HG03025 (cell line): ENCODE data around the gene AIF1.

Source experiments
- ATAC-seq: cut with Tn5 transposase; IDR thresholded peaks from one replicate; pipeline ENCODE4 v1.9.1; 2021; ENCODE audit warnings: mild to moderate bottlenecking, moderate library complexity; ENCODE audit not compliant: unreplicated experiment, low FRiP score

The AIF1 gene

DNA sequence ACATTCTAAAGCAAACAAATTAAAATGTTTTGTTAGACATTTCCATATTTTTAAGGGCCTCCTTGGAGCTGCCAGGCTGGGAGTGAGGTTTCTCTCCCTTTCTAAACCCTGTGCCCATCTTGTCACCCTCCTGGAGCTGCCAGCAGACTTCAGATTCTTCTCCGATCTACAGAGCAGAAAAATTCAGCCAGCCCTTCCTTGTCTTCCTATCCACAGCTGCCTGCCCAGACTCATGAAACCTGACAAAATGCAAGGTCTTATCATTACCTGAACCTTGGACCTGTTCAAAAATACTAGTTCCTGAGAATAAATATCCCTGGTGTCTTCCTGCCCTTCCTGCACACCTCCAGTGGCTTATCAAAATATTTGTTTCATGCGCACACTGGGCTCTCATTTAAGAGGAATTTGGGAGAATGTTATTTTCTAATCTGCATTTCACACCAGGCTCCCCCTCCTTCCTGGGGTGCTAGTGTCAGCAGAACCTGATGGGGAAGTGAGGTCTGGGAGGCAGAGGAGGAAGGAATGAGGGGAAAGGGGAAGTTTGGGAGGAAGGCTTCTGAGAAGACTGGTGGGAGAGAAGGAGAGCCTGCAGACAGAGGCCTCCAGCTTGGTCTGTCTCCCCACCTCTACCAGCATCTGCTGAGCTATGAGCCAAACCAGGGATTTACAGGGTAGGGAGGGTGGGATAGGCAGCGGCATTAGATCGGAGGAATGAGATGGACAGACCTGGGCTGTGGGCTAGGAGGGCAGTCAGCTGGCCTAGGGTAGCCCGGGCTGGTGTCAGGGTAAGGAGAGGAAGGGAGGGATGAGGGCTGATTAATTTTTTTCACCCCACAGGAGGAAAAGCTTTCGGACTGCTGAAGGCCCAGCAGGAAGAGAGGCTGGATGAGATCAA, at the start of gene AIF1:
Gene AIF1 (plus strand): TSS at position 551 of the 895 bp plus-strand sequence. CDS start 96 bp downstream, at position 647.
- no peak for ATAC-seq

DNA sequence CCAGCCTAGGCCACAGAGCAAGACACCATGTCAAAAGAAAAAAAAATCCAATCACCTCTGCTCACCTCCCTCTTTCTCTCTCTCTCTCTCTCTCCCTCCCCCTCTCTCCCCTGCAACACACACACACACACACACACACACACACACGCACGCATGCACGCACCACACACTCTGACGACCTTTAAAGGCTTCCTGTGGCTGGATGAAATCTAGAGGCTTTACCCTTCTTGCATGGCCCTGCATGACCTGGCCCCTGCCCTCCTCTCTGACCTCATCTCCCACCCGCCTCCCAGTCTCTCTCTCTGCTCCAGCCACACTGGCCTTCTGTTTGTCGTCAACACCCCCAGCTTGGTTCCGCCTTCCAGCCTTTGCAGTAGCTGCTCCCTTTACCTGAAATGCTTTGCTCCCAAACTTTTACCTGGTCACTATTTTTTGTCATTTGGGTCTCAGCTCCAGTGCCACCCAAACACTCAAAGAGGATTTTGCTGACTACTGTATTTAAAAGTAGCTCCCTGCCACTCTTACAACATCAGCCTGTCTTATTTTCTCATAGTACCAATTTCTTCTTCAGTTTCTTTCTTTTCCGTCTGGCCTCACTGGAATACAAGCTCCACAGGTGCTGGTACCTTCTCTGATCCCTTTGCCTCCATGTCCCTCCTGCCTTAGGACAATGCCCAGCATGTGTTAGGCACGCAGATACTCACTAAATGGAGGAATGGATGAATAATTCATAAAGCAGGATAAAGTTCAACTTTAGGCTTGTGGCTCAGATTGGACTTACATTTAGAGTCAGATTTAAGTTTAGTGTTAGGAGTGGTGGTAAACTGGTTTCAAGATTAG, 47.3 kb upstream of the AIF1 start:
- no peak for ATAC-seq

DNA sequence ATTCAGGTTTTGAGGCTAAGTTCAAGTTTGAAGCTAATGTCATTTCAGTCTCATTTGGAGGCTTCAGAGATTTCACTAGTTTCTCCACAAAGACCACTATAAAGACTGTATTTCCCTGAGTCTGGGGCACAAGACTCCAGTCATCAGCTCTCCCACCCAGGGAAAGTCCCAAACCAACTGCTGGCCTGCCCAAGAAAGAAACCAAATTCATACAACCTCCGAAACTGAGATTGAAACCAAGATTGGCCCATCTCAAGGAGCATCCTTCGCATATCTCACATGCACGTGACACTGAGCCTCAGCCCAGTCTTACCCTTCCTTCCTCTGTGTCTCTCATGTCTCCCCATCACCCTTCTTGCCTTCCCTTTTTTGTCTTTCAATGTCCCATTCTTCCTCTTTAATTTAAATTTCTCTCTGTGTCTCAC, 46.5 kb upstream of the AIF1 start:
- no peak for ATAC-seq

DNA sequence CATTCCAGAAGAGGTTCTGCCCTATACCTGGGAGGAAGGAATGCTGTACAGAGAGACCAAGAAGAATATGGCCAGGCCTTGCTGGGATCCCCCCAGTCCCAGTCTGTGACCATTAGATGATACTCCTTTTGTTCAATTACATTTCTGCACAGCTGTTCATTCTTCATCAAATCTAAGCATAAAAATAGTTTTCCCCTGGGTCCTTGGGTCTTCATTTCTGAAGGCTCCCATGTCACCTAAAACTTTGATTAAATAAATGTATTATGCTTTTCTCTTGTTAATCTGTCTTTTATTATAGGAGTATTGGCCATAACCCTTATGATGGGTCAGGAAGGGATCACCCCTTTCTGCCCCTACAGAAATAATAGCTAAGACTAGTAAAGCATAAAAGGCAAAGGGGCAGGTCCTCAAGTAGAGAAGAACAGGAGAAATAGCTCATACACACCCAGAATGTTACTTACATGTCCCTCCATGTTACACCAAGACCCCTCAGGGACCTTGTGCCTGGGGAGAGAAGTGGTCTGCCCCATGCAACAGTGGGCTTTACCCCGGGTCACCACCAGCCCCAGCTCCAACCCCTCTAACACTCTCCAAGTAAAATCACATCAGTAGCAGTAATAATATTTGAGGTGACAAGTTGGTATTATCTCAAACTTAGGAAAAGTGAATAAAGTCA, 45.0 kb upstream of the AIF1 start:
- no peak for ATAC-seq

DNA sequence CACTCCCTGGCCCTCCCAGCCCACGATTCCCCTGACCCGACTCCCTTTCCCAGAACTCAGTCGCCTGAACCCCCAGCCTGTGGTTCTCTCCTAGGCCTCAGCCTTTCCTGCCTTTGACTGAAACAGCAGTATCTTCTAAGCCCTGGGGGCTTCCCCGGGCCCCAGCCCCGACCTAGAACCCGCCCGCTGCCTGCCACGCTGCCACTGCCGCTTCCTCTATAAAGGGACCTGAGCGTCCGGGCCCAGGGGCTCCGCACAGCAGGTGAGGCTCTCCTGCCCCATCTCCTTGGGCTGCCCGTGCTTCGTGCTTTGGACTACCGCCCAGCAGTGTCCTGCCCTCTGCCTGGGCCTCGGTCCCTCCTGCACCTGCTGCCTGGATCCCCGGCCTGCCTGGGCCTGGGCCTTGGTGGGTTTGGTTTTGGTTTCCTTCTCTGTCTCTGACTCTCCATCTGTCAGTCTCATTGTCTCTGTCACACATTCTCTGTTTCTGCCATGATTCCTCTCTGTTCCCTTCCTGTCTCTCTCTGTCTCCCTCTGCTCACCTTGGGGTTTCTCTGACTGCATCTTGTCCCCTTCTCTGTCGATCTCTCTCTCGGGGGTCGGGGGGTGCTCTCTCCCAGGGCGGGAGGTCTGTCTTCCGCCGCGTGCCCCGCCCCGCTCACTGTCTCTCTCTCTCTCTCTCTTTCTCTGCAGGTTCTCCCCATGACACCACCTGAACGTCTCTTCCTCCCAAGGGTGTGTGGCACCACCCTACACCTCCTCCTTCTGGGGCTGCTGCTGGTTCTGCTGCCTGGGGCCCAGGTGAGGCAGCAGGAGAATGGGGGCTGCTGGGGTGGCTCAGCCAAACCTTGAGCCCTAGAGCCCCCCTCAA, 42.8 kb upstream of the AIF1 start, which contains the start of gene LTA:
Gene LTA (plus strand): TSS at position 249 of the 871 bp plus-strand sequence. CDS start 454 bp downstream, at position 703.
- no peak for ATAC-seq

DNA sequence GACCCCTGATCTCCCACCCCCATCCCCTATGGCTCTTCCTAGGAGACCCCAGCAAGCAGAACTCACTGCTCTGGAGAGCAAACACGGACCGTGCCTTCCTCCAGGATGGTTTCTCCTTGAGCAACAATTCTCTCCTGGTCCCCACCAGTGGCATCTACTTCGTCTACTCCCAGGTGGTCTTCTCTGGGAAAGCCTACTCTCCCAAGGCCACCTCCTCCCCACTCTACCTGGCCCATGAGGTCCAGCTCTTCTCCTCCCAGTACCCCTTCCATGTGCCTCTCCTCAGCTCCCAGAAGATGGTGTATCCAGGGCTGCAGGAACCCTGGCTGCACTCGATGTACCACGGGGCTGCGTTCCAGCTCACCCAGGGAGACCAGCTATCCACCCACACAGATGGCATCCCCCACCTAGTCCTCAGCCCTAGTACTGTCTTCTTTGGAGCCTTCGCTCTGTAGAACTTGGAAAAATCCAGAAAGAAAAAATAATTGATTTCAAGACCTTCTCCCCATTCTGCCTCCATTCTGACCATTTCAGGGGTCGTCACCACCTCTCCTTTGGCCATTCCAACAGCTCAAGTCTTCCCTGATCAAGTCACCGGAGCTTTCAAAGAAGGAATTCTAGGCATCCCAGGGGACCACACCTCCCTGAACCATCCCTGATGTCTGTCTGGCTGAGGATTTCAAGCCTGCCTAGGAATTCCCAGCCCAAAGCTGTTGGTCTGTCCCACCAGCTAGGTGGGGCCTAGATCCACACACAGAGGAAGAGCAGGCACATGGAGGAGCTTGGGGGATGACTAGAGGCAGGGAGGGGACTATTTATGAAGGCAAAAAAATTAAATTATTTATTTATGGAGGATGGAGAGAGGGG, 41.6 kb upstream of the AIF1 start:
- no peak for ATAC-seq

DNA sequence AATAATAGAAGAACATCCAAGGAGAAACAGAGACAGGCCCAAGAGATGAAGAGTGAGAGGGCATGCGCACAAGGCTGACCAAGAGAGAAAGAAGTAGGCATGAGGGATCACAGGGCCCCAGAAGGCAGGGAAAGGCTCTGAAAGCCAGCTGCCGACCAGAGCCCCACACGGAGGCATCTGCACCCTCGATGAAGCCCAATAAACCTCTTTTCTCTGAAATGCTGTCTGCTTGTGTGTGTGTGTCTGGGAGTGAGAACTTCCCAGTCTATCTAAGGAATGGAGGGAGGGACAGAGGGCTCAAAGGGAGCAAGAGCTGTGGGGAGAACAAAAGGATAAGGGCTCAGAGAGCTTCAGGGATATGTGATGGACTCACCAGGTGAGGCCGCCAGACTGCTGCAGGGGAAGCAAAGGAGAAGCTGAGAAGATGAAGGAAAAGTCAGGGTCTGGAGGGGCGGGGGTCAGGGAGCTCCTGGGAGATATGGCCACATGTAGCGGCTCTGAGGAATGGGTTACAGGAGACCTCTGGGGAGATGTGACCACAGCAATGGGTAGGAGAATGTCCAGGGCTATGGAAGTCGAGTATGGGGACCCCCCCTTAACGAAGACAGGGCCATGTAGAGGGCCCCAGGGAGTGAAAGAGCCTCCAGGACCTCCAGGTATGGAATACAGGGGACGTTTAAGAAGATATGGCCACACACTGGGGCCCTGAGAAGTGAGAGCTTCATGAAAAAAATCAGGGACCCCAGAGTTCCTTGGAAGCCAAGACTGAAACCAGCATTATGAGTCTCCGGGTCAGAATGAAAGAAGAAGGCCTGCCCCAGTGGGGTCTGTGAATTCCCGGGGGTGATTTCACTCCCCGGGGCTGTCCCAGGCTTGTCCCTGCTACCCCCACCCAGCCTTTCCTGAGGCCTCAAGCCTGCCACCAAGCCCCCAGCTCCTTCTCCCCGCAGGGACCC, 40.6 kb upstream of the AIF1 start:
- no peak for ATAC-seq

DNA sequence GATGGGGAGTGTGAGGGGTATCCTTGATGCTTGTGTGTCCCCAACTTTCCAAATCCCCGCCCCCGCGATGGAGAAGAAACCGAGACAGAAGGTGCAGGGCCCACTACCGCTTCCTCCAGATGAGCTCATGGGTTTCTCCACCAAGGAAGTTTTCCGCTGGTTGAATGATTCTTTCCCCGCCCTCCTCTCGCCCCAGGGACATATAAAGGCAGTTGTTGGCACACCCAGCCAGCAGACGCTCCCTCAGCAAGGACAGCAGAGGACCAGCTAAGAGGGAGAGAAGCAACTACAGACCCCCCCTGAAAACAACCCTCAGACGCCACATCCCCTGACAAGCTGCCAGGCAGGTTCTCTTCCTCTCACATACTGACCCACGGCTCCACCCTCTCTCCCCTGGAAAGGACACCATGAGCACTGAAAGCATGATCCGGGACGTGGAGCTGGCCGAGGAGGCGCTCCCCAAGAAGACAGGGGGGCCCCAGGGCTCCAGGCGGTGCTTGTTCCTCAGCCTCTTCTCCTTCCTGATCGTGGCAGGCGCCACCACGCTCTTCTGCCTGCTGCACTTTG, 39.6 kb upstream of the AIF1 start, which contains the start of gene TNF:
Gene TNF (plus strand): TSS at position 231 of the 567 bp plus-strand sequence. CDS start 177 bp downstream, at position 408.
- no peak for ATAC-seq

DNA sequence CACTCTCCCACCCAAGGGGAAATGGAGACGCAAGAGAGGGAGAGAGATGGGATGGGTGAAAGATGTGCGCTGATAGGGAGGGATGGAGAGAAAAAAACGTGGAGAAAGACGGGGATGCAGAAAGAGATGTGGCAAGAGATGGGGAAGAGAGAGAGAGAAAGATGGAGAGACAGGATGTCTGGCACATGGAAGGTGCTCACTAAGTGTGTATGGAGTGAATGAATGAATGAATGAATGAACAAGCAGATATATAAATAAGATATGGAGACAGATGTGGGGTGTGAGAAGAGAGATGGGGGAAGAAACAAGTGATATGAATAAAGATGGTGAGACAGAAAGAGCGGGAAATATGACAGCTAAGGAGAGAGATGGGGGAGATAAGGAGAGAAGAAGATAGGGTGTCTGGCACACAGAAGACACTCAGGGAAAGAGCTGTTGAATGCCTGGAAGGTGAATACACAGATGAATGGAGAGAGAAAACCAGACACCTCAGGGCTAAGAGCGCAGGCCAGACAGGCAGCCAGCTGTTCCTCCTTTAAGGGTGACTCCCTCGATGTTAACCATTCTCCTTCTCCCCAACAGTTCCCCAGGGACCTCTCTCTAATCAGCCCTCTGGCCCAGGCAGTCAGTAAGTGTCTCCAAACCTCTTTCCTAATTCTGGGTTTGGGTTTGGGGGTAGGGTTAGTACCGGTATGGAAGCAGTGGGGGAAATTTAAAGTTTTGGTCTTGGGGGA, 38.9 kb upstream of the AIF1 start:
- ATAC-seq = no peak

DNA sequence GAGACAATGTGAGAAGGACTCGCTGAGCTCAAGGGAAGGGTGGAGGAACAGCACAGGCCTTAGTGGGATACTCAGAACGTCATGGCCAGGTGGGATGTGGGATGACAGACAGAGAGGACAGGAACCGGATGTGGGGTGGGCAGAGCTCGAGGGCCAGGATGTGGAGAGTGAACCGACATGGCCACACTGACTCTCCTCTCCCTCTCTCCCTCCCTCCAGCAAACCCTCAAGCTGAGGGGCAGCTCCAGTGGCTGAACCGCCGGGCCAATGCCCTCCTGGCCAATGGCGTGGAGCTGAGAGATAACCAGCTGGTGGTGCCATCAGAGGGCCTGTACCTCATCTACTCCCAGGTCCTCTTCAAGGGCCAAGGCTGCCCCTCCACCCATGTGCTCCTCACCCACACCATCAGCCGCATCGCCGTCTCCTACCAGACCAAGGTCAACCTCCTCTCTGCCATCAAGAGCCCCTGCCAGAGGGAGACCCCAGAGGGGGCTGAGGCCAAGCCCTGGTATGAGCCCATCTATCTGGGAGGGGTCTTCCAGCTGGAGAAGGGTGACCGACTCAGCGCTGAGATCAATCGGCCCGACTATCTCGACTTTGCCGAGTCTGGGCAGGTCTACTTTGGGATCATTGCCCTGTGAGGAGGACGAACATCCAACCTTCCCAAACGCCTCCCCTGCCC, 38.0 kb upstream of the AIF1 start:
- ATAC-seq = no peak

DNA sequence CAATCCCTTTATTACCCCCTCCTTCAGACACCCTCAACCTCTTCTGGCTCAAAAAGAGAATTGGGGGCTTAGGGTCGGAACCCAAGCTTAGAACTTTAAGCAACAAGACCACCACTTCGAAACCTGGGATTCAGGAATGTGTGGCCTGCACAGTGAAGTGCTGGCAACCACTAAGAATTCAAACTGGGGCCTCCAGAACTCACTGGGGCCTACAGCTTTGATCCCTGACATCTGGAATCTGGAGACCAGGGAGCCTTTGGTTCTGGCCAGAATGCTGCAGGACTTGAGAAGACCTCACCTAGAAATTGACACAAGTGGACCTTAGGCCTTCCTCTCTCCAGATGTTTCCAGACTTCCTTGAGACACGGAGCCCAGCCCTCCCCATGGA, 37.5 kb upstream of the AIF1 start:
- no peak for ATAC-seq

DNA sequence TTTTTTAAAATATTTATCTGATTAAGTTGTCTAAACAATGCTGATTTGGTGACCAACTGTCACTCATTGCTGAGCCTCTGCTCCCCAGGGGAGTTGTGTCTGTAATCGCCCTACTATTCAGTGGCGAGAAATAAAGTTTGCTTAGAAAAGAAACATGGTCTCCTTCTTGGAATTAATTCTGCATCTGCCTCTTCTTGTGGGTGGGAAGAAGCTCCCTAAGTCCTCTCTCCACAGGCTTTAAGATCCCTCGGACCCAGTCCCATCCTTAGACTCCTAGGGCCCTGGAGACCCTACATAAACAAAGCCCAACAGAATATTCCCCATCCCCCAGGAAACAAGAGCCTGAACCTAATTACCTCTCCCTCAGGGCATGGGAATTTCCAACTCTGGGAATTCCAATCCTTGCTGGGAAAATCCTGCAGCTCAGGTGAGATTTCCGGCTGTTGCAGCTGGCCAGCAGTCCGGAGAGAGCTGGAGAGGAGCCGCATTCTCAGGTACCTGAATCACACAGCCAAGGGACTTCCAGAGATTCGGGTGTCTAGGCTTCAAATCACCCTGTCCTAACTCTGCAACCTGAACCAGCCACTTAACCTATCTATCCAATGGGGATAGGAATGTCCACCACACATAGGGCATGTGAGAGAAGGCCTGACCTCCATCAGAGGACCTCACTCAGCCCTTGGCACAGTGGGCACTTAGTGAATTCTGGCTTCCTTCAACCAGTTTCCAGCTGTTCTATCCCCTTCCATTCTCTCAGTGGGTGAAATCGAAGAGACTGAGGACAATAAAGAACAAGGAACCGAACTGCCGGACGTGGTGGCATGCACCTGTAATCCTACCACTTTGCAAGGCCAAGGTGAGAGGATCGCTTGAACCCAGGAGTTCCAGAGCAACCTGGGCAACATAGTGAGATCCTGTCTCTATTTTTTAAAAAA, 36.6 kb upstream of the AIF1 start:
- ATAC-seq = no peak

DNA sequence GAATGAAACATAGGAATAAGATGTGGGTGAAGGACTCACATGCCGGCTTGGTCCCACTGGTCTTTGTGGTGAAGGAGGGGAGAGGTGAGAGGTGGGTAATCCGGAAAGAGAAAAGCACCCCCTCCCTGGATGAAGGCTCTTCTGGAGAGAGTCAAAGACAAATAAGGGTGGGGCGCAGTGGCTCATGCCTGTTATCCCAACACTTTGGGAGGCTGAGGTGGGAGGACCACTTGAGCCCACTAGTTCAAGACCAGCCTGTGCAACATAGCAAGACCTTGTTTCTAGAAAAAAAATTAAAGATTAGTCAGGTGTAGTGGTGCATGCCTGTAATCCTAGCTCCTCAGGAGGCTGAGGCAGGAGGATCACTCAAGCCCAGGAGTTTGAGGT, 35.9 kb upstream of the AIF1 start:
- ATAC-seq = no peak

DNA sequence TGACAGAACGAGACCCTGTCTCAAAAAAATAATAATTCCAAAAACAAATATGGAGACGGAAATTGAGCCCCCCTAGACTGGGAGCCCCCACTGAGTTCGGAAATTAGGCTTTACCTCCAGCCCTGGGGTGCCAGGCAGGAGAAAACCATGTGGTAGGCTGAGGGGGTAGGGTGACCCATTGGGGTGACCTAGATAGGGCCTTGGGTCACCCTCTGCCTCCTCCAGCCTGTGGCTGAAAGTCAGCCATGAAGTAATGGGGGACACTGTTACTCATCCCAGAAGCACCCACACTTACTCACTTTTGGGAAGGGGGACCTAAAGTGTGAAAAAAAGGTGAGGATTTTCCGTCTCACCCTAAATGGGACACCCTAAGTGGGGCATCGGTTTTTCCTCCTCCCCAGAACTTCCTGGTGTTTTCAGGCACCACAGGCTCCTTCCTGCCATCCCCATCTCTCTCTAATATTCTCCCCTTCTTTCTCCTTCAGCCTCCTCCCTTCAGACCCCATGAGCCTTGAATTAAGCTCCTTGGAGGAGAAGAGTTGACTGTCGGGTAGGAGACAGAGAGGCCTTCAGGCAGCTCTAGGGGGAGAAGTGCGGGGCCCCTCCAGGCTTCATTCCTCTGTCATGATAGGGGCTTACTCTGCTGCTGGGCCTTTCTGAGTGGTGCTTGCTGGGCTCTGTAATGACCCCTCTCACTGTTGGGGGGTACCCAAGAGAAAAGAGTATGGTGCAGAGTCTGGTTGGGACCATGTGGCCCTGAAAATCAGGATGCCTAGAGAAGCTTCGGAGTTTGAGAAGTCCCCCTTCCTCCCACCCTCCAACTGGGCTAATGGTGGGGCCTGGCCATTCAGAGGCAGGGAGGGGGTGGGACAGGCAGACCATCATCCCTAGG, 35.2 kb upstream of the AIF1 start:
- ATAC-seq = no peak
